Muscle of leg (tissue), 11 donors: ENCODE results near the gene ISOC2. TPM values are rescaled to one million over a fixed set of nuclear protein-coding genes. Genes with fewer than 3 reads are reported as not detected.
A peak's percentile ranks its signal among the peaks of the same experiment; 100 is the strongest.
"Not testable (repeated sequence)": the region's sequence is repeated elsewhere in the genome, so short reads cannot be mapped to it uniquely, and the experiment has no call there.

Source experiments
- DNase-seq: peaks from one replicate; pipeline ENCODE4 v3.0.0; 2013
- H3K27ac ChIP-seq: one replicate; pipeline ENCODE4 v1.5.1; 2013; ENCODE audit warnings: mild to moderate bottlenecking, low read length, control low read depth
- H3K27me3 ChIP-seq: one replicate; pipeline ENCODE4 v1.6.1; 2013; ENCODE audit warnings: low read length; ENCODE audit not compliant: control insufficient read depth, insufficient read depth
- H3K36me3 ChIP-seq: one replicate; pipeline ENCODE4 v1.6.1; 2013; ENCODE audit warnings: low read length; ENCODE audit not compliant: control insufficient read depth, insufficient read depth
- H3K4me1 ChIP-seq: one replicate; pipeline ENCODE4 v1.6.1; 2013; ENCODE audit warnings: low read length; ENCODE audit not compliant: control insufficient read depth, insufficient read depth
- H3K4me3 ChIP-seq: one replicate; pipeline ENCODE4 v1.5.1; 2013; ENCODE audit warnings: low read length, control low read depth
- H3K9me3 ChIP-seq: replicated peaks from 2 replicates; pipeline ENCODE4 v1.6.1; 2013; ENCODE audit warnings: low read depth, low read length; ENCODE audit not compliant: control insufficient read depth
- WGBS: methylation state at CpG from one replicate; pipeline ENCODE4 v1.1.5; 2013; ENCODE audit warnings: missing lambda C conversion rate; ENCODE audit not compliant: insufficient coverage; 5-methylcytosine and 5-hydroxymethylcytosine counted together
- polyA plus RNA-seq, 8 donors: library from polyadenylated mRNA; unstranded; fragments of 120-200 nt; gene quantifications; one replicate each; pipeline versions ENCODE4 v1.2.1 to v1.2.3, GENCODE V29; 2013; ENCODE audit warnings: inconsistent platforms in 1 of 8, low replicate concordance in 1 of 8; ENCODE audit not compliant: insufficient read length in 8 of 8, insufficient read depth in 1 of 8
- total RNA-seq: library from RNA; stranded (reverse); fragments of 120-200 nt; gene quantifications from one replicate; pipeline ENCODE4 v1.2.4, GENCODE V29; 2013

The ISOC2 gene
- total and polyA plus RNA-seq, 9 donors = 31.8 to 39.1 (median 35.3) TPM

DNA sequence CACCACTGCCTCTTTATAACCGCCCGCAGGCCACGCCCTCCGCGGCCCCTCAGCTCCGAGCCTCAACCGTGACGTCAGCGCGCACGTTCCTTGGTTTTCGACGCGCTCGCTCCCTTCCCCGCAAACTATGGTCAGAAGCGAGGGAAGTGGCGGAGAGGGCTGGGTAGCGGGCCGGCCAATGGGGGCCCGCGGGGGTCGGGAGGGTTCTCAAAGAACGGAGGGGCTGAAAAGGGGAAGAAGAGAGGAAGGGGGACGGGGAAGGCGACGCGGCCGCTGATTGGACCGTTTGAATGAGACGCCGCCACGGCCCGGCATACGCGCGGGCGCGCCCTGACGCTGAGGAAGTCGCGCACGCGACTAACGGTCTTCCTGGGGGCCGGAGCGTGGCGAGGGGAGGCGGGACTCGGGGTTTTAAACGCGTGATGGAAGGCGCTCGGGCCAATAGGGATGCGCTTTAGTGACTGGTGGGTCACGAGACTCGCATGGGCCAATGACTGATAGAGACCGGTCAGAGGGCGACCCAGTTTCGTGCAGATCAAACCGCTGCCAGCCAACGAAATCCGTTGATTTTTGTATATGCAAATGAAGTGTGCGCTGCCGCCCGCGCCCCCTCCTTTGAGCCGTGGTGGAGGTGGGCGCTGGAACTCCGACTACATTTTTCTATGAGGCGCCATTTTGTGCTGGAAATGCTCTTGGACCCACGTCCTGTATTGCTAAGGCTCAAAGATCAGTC lies 53.5 kb downstream of the ISOC2 start:
- under 1% methylated on average over 62 of the region's 72 CpGs for WGBS
- Histone ChIP-seq H3K4me1 (peaks cover 25% of the 10 kb centered on the region), H3K36me3 (peaks cover 28% of the 10 kb centered on the region), H3K4me3 (peak overlapping the region; percentile 58), H3K27me3 (no peaks in the 10 kb centered on the region), H3K9me3 (no peaks in the 10 kb centered on the region), H3K27ac (peak overlapping the region; percentile 100)
- peak; percentile 100 for DNase-seq

DNA sequence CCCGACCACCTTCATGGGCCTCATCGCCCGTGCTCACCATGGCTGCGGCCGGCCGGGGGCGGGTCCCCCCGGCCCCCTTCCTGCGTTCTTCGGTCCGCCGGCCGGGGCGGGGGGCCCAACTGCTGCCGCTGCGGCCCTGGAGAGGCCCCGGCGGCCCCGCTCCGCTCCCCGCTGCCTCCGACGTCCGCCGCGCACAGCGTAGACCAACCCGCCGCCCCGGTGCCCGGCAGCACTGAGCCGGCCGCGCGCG lies 54.0 kb downstream of the ISOC2 start, which contains the start of gene UBE2S:
Gene UBE2S, minus strand, starts transcription at position 239 of the 250 bp plus-strand sequence. Its CDS starts 199 bp downstream, at position 40.
- Histone ChIP-seq H3K4me3 (peak within 1 kb of the TSS; percentile 73), H3K27ac (peak within 1 kb of the TSS; percentile 100), H3K4me1 (peaks cover 25% of the 10 kb centered on the region), H3K36me3 (peaks cover 33% of the 10 kb centered on the region)
- not testable (repeated sequence) for DNase-seq, H3K9me3 ChIP-seq, H3K27me3 ChIP-seq
- WGBS = 0% methylated on average over 36 of the region's 36 CpGs

DNA sequence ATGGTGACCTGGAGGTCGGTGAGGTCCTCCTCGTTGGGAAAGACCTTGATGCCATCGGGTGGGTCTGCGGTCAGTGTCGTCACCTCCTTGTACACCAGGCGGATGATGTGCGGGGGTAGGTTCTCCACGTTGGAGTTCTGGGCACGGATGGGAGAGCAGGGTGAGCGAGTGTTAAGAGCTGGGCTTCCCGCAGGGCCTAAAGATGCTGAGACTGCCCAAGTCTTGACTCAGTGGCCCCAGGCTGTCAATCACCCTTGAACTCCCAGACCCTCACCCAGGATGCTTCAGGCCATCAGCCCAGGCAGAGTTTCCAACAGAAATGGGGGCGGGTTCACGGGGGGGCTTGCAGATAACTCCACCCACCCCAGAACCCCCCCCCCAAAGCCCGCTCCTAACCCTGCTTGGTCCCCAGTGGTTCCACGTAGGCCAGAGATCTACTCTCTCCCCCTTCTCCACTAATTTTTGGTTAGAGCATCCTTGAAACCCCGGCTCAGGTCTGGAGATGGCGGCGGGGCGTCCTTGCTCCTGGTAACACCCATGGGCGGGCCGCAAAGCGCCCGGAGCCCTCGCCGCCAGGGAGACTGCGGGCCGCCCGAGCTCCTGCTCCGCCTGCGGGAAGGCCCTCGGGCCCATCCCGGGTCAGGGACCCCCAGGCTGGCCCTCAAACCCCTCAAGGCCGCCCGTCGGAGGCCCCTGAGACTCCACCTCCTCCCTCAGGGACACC lies 54.5 kb downstream of the ISOC2 start:
- DNase-seq = peak; percentile 54

DNA sequence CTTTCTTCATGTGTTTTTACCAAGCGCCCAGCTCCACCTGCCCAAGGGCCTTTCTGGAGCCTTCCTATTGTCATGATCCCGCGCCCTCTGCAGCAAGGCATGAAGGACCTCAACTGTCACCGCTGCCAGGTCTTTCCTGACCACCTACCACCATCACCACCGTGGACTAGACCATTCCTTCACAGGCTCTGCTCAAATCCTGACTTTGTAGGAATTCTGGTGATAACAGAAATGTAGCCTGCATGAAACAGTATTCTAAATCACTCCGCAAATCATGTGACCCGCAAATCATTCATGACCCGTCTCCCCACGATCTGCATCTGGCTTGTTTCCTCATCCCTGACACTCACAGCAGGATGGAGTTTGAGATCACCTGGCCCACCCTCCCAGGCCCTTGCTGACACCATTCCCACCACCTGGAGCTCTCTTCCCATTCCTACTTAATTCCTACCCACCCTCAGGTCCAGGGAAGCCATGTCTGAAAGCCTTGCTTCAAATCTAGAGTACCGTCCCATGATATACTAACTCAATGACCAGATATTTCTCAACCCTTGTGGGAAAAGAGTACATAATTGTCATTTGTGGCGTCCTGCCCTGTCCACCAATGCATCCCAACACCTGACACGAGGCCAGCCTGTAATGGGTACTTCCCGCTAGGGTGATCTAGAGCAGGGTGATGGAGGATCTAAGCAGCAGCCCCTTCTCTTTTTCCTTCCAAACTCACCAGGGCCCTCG lies 55.2 kb downstream of the ISOC2 start:
- no peaks in the 10 kb centered on the region for H3K27me3 ChIP-seq
- H3K36me3 ChIP-seq = peaks cover 45% of the 10 kb centered on the region
- H3K4me1 ChIP-seq = peaks cover 25% of the 10 kb centered on the region
- H3K4me3 ChIP-seq = peak overlapping the region; percentile 73
- H3K27ac ChIP-seq = no peak overlapping the region
- no peaks in the 10 kb centered on the region for H3K9me3 ChIP-seq
- DNase-seq = no peak
- 82% methylated on average over 9 of the region's 14 CpGs for WGBS

More for the DNA sequence above, 54.5 kb downstream of the ISOC2 start:
- Histone ChIP-seq H3K9me3 (no peaks in the 10 kb centered on the region), H3K27me3 (no peaks in the 10 kb centered on the region), H3K4me3 (peak overlapping the region; percentile 73), H3K27ac (peak overlapping the region; percentile 88), H3K4me1 (peaks cover 25% of the 10 kb centered on the region), H3K36me3 (peaks cover 38% of the 10 kb centered on the region)
- 6% methylated on average over 30 of the region's 35 CpGs for WGBS

DNA sequence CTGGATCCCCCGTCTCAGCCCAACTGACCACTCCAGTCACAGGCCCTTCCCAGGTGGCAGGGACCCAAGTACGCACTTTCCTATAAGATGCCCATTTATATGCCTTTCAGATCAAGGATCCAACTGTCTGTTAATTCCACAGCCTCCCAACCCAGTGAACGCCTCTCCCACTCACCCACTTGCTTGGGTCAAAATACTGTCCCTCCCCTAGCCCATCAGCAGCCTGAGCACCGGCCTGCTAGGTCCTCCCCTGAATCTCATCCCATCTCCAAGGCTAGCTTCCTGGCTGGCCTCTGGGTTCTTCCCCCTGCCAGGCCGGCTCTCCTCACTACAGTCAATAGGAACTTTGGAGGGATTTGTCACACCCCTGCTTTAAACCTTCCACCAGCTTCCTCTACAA lies 55.8 kb downstream of the ISOC2 start:
- Histone ChIP-seq H3K27ac (no peak overlapping the region), H3K4me1 (peaks cover 25% of the 10 kb centered on the region), H3K36me3 (peaks cover 50% of the 10 kb centered on the region), H3K9me3 (no peaks in the 10 kb centered on the region), H3K27me3 (no peaks in the 10 kb centered on the region), H3K4me3 (no peak overlapping the region)
- WGBS = 75% methylated on average over 4 of the region's 5 CpGs
- DNase-seq = no peak

Other genes starting within 250 kb of the ISOC2 start
- 1.1 TPM for gene TMEM86B, start 232.9 kb downstream of the ISOC2 start, total RNA-seq
- 1 to 10 TPM; 1.8 to 4.8 (median 2.9) TPM for gene TMEM86B, start 232.9 kb downstream of the ISOC2 start, polyA plus RNA-seq
- 12.5 TPM for gene PPP6R1, start 202.6 kb downstream of the ISOC2 start, total RNA-seq
- gene PPP6R1, start 202.6 kb downstream of the ISOC2 start, polyA plus RNA-seq = 10 to 100 TPM; 26.3 to 37.2 (median 32.3) TPM
- 14.5 TPM for gene HSPBP1, start 181.5 kb downstream of the ISOC2 start, total RNA-seq
- gene HSPBP1, start 181.5 kb downstream of the ISOC2 start, polyA plus RNA-seq = 10 to 100 TPM; 26.2 to 34.9 (median 30.6) TPM
- 5.4 TPM for gene BRSK1, start 177.6 kb downstream of the ISOC2 start, total RNA-seq
- gene BRSK1, start 177.6 kb downstream of the ISOC2 start, polyA plus RNA-seq = 10 to 100 TPM in 5 of 8 donors, 1 to 10 TPM in 3; 7.4 to 13.7 (median 10.6) TPM
- gene TMEM150B, start 136.3 kb downstream of the ISOC2 start, total RNA-seq = 0.53 TPM
- gene TMEM150B, start 136.3 kb downstream of the ISOC2 start, polyA plus RNA-seq = 1 to 10 TPM in 3 of 8 donors, under 1 TPM in 5; 0.36 to 3.8 (median 0.87) TPM
- 16.9 TPM for gene KMT5C, start 121.8 kb downstream of the ISOC2 start, total RNA-seq
- gene KMT5C, start 121.8 kb downstream of the ISOC2 start, polyA plus RNA-seq = 10 to 100 TPM; 13.4 to 34.1 (median 24.7) TPM
- gene COX6B2, start 106.9 kb downstream of the ISOC2 start, total RNA-seq = not detected
- 1 to 10 TPM in 1 of 8 donors, under 1 TPM in 5, not detected in 2; 0.09 to 2.4 (median 0.23) TPM for gene COX6B2, start 106.9 kb downstream of the ISOC2 start, polyA plus RNA-seq
- not detected for gene GARIN5B, start 98.4 kb downstream of the ISOC2 start, total RNA-seq
- gene GARIN5B, start 98.4 kb downstream of the ISOC2 start, polyA plus RNA-seq = not detected
- 0.31 TPM for gene IL11, start 91.2 kb downstream of the ISOC2 start, total RNA-seq
- under 1 TPM; 0.12 to 0.61 (median 0.40) TPM for gene IL11, start 91.2 kb downstream of the ISOC2 start, polyA plus RNA-seq
- gene TMEM190, start 84.8 kb downstream of the ISOC2 start, total RNA-seq = not detected
- gene TMEM190, start 84.8 kb downstream of the ISOC2 start, polyA plus RNA-seq = under 1 TPM in 1 of 8 donors, not detected in 7; 0.50 TPM
- gene TMEM238, start 77.3 kb downstream of the ISOC2 start, total RNA-seq = 0.18 TPM
- gene TMEM238, start 77.3 kb downstream of the ISOC2 start, polyA plus RNA-seq = under 1 TPM; 0.14 to 0.49 (median 0.27) TPM
- 463 TPM for gene RPL28, start 75.7 kb downstream of the ISOC2 start, total RNA-seq
- gene RPL28, start 75.7 kb downstream of the ISOC2 start, polyA plus RNA-seq = 1,000 to 10,000 TPM; 1,674 to 2,410 (median 1,842) TPM
- 31.4 TPM for gene UBE2S, start 53.9 kb downstream of the ISOC2 start, total RNA-seq
- 10 to 100 TPM; 40.8 to 70.1 (median 60.1) TPM for gene UBE2S, start 53.9 kb downstream of the ISOC2 start, polyA plus RNA-seq
- gene SHISA7, start 18.3 kb downstream of the ISOC2 start, total RNA-seq = under 0.01 TPM
- under 1 TPM; 0.08 to 0.32 (median 0.17) TPM for gene SHISA7, start 18.3 kb downstream of the ISOC2 start, polyA plus RNA-seq
- gene C19orf85, start 3.1 kb upstream of the ISOC2 start, total RNA-seq = not detected
- gene C19orf85, start 3.1 kb upstream of the ISOC2 start, polyA plus RNA-seq = not detected
- gene ZNF628, start 15.0 kb upstream of the ISOC2 start, total RNA-seq = 1.6 TPM
- 1 to 10 TPM; 2.8 to 5.1 (median 3.8) TPM for gene ZNF628, start 15.0 kb upstream of the ISOC2 start, polyA plus RNA-seq
- 30.0 TPM for gene NAT14, start 23.5 kb upstream of the ISOC2 start, total RNA-seq
- 10 to 100 TPM; 23.5 to 44.1 (median 29.5) TPM for gene NAT14, start 23.5 kb upstream of the ISOC2 start, polyA plus RNA-seq
- 20.0 TPM for gene SSC5D, start 26.8 kb upstream of the ISOC2 start, total RNA-seq
- 10 to 100 TPM in 6 of 8 donors, 1 to 10 TPM in 2; 7.9 to 54.8 (median 24.7) TPM for gene SSC5D, start 26.8 kb upstream of the ISOC2 start, polyA plus RNA-seq
- 0.89 TPM for gene SBK2, start 75.5 kb upstream of the ISOC2 start, total RNA-seq
- gene SBK2, start 75.5 kb upstream of the ISOC2 start, polyA plus RNA-seq = 1 to 10 TPM; 3.0 to 9.7 (median 3.7) TPM
- 0.13 TPM for gene SBK3, start 83.9 kb upstream of the ISOC2 start, total RNA-seq
- under 1 TPM in 5 of 8 donors, not detected in 3; 0.10 to 0.29 (median 0.15) TPM for gene SBK3, start 83.9 kb upstream of the ISOC2 start, polyA plus RNA-seq
- 4.7 TPM for gene ZNF579, start 119.2 kb upstream of the ISOC2 start, total RNA-seq
- gene ZNF579, start 119.2 kb upstream of the ISOC2 start, polyA plus RNA-seq = 10 to 100 TPM; 11.0 to 18.5 (median 14.1) TPM
- gene FIZ1, start 137.9 kb upstream of the ISOC2 start, total RNA-seq = 3.7 TPM
- 10 to 100 TPM; 10.7 to 15.1 (median 12.7) TPM for gene FIZ1, start 137.9 kb upstream of the ISOC2 start, polyA plus RNA-seq
- gene ZNF524, start 138.6 kb upstream of the ISOC2 start, total RNA-seq = 9.3 TPM
- 10 to 100 TPM in 1 of 8 donors, 1 to 10 TPM in 7; 7.0 to 11.6 (median 9.0) TPM for gene ZNF524, start 138.6 kb upstream of the ISOC2 start, polyA plus RNA-seq
- 1.2 TPM for gene ZNF865, start 144.0 kb upstream of the ISOC2 start, total RNA-seq
- 1 to 10 TPM; 6.9 to 9.9 (median 7.8) TPM for gene ZNF865, start 144.0 kb upstream of the ISOC2 start, polyA plus RNA-seq
- 5.3 TPM for gene ZNF784, start 162.9 kb upstream of the ISOC2 start, total RNA-seq
- gene ZNF784, start 162.9 kb upstream of the ISOC2 start, polyA plus RNA-seq = 1 to 10 TPM; 6.6 to 9.8 (median 8.7) TPM
- 5.6 TPM for gene ZNF580, start 179.4 kb upstream of the ISOC2 start, total RNA-seq
- 10 to 100 TPM; 20.9 to 28.5 (median 23.6) TPM for gene ZNF580, start 179.4 kb upstream of the ISOC2 start, polyA plus RNA-seq
- gene ZNF581, start 182.0 kb upstream of the ISOC2 start, total RNA-seq = 15.1 TPM
- 10 to 100 TPM; 23.4 to 37.6 (median 27.0) TPM for gene ZNF581, start 182.0 kb upstream of the ISOC2 start, polyA plus RNA-seq
- gene CCDC106, start 186.6 kb upstream of the ISOC2 start, total RNA-seq = 5.3 TPM
- 10 to 100 TPM; 12.9 to 16.4 (median 15.3) TPM for gene CCDC106, start 186.6 kb upstream of the ISOC2 start, polyA plus RNA-seq
- gene U2AF2, start 193.4 kb upstream of the ISOC2 start, total RNA-seq = 70.2 TPM
- 100 to 1,000 TPM; 103 to 156 (median 130) TPM for gene U2AF2, start 193.4 kb upstream of the ISOC2 start, polyA plus RNA-seq
- gene EPN1, start 213.6 kb upstream of the ISOC2 start, total RNA-seq = 21.8 TPM
- 100 to 1,000 TPM in 2 of 8 donors, 10 to 100 TPM in 6; 84.4 to 114 (median 93.8) TPM for gene EPN1, start 213.6 kb upstream of the ISOC2 start, polyA plus RNA-seq